Measurements from ENCODE around the gene OR1J4. TPM values are rescaled to one million over a fixed set of nuclear protein-coding genes. Genes with fewer than 3 reads are reported as not detected.
A peak's percentile ranks its signal among the peaks of the same experiment; 100 is the strongest.

The OR1J4 gene
- total and polyA plus RNA-seq, 3 donors from 2014 or later, result 0.74 to 0.87 TPM; not detected in 1

DNA sequence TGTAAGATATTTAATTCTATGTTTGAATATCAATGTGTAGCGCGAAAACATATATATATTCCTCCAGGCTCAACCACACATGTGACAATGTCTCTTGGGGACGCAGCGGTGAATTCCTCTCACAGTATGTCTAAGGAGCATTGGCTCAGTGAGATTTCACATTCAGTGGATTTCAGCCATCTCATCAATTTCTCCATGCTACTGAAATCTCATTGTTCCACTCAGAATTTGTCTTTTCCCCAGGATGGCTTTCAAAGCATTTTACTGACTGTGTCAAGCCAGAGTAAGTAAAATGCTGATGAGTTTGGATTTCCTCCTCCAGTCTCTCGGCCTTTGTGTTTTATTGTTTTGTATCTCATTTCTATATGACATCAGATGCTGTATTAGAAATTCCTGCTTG, 39.9 kb upstream of the OR1J4 start:
- no peak for TF ChIP-seq POLR2A (IDR thresholded peaks at IDR 0.05)
- TF ChIP-seq, protein P1, sequence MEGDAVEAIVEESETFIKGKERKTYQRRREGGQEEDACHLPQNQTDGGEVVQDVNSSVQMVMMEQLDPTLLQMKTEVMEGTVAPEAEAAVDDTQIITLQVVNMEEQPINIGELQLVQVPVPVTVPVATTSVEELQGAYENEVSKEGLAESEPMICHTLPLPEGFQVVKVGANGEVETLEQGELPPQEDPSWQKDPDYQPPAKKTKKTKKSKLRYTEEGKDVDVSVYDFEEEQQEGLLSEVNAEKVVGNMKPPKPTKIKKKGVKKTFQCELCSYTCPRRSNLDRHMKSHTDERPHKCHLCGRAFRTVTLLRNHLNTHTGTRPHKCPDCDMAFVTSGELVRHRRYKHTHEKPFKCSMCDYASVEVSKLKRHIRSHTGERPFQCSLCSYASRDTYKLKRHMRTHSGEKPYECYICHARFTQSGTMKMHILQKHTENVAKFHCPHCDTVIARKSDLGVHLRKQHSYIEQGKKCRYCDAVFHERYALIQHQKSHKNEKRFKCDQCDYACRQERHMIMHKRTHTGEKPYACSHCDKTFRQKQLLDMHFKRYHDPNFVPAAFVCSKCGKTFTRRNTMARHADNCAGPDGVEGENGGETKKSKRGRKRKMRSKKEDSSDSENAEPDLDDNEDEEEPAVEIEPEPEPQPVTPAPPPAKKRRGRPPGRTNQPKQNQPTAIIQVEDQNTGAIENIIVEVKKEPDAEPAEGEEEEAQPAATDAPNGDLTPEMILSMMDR (IDR thresholded peaks at IDR 0.05), result no peak
- DNase-seq, result no peak
- intact Hi-C loops (cut with DNase I; ENCODE audit: low total_unique reads), result no loop called here

DNA sequence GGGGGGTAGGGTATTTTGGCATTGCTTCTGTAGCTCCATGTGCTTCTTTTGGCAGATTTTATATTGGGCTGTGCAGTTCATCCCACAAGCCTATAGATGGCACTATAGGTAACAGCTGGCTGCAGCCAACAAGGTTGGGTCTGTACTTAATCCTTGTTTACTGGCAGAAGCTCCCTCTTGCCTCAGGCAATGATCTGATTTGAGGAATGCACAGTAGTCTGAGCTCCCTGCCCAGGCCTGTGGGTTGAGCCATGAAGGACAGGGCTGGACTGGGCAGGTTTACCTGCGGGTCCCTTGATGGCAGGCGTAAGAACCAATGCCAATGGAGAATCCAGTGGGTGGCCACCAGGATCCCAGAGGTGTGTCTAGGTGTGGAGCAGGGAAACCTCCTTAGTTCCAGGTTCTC, 20.1 kb upstream of the OR1J4 start:
- Histone ChIP-seq H3K27ac (no peak overlapping the region), H3K27me3 (no peaks in the 10 kb centered on the region), H3K36me3 (ENCODE audit: low read depth, missing control alignments) (no peaks in the 10 kb centered on the region), H3K9me3 (no peaks in the 10 kb centered on the region), H3K4me3 (no peak overlapping the region), H3K4me1 (no peaks in the 10 kb centered on the region)
- peak; percentile 17 for DNase-seq
- WGBS, 2 donors, result 54 to 90% methylated on average over 2 of the region's 2 CpGs
- intact Hi-C loops (cut with DNase I; ENCODE audit: low total_unique reads), result no loop called here
- TF ChIP-seq, protein P1 (IDR thresholded peaks at IDR 0.05), result peak; percentile 24 to 51 (median 25)
- TF ChIP-seq POLR2A (IDR thresholded peaks at IDR 0.05), result no peak

More for the DNA sequence above, 39.9 kb upstream of the OR1J4 start:
- H3K27me3 ChIP-seq, result no peaks in the 10 kb centered on the region
- H3K4me3 ChIP-seq, result no peak overlapping the region
- H3K4me1 ChIP-seq, result no peaks in the 10 kb centered on the region
- WGBS, 2 donors, result 92 to 95% methylated on average over 5 of the region's 5 CpGs
- no peaks in the 10 kb centered on the region for H3K36me3 ChIP-seq (ENCODE audit: low read depth, missing control alignments)
- H3K27ac ChIP-seq, result no peak overlapping the region
- no peaks in the 10 kb centered on the region for H3K9me3 ChIP-seq

DNA sequence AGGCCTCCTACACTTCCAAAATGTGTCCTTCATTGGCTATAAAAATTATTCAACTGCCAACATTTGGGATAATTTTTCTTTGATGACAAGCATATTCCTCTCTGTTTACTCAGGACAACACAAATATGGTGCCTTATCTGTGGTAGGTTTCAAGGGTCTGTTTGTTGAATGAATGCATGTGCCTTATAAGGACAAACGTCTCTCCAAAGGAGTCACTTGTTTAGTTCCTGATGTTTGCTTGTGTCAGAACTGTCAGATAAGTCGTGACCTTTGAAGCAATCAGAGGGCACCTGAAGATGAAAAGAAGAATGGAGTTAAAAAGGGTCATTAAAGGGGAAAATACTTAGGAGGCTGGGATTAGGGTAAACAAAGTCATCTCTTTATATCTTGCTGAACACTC, 12.0 kb upstream of the OR1J4 start:
- 68 to 89% methylated on average over 2 of the region's 2 CpGs for WGBS, 2 donors
- no peaks in the 10 kb centered on the region for H3K27me3 ChIP-seq
- H3K4me3 ChIP-seq, result no peak overlapping the region
- no peak for DNase-seq
- no peaks in the 10 kb centered on the region for H3K4me1 ChIP-seq
- no peak overlapping the region for H3K27ac ChIP-seq
- no peaks in the 10 kb centered on the region for H3K9me3 ChIP-seq
- intact Hi-C loops (cut with DNase I; ENCODE audit: low total_unique reads), result no loop called here
- TF ChIP-seq, protein P1 (IDR thresholded peaks at IDR 0.05), result no peak
- TF ChIP-seq POLR2A (IDR thresholded peaks at IDR 0.05), result no peak
- no peaks in the 10 kb centered on the region for H3K36me3 ChIP-seq (ENCODE audit: low read depth, missing control alignments)

DNA sequence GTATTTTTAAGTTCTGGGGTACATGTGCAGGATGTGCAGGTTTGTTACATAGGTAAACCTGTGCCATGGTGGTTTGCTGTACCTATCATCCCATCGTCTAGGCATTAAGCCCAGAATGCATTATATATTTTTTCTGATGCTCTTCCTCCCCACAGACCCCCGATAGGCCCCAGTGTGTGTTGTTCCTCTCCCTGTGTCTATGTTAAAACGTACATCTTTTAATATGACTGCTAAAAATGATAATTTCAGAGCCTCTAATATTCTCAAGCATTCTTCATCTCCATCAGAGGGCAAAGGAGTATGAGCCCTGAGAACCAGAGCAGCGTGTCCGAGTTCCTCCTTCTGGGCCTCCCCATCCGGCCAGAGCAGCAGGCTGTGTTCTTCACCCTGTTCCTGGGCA, 8.4 kb upstream of the OR1J4 start, which contains the start of gene OR1J2:
Gene OR1J2 (plus strand): TSS at position 301 of the 400 bp plus-strand sequence. CDS start 0 bp downstream, at position 301.
- H3K27ac ChIP-seq, result no peak within 1 kb of the TSS
- WGBS, 2 donors, result 78 to 89% methylated on average over 6 of the region's 6 CpGs
- H3K36me3 ChIP-seq (ENCODE audit: low read depth, missing control alignments), result no peaks in the 10 kb centered on the region
- H3K4me3 ChIP-seq, result no peak within 1 kb of the TSS
- TF ChIP-seq, protein P1 (IDR thresholded peaks at IDR 0.05), result no peak
- TF ChIP-seq POLR2A (IDR thresholded peaks at IDR 0.05), result no peak
- H3K4me1 ChIP-seq, result no peaks in the 10 kb centered on the region
- H3K27me3 ChIP-seq, result no peaks in the 10 kb centered on the region
- H3K9me3 ChIP-seq, result no peaks in the 10 kb centered on the region
- no peak for DNase-seq
- intact Hi-C loops (cut with DNase I; ENCODE audit: low total_unique reads), result no loop called here

DNA sequence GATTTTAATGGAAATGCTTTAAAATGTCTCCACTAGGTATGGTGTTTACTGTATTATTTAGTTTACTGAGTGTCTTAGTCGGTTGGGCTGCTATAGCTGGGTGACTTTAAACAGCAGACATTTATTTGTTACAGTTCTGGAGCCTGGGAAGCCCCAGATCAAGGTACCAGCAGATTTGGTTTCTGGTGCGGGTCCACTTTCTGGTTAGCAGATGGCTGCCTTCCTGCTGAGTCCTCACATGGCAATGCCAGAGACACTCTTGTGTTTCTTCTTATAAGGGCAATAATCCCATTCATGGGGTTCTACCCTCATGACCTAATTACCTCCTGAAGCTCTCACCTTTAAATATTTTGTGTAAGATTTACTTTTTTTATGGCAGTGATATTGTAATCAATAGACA, 715 bp upstream of the OR1J4 start:
- WGBS, 2 donors, result 66 to 72% methylated on average over 2 of the region's 2 CpGs
- no peaks in the 10 kb centered on the region for H3K27me3 ChIP-seq

More for the DNA sequence above, 715 bp upstream of the OR1J4 start:
- TF ChIP-seq POLR2A (IDR thresholded peaks at IDR 0.05), result no peak
- TF ChIP-seq, protein P1 (IDR thresholded peaks at IDR 0.05), result no peak
- Histone ChIP-seq H3K27ac (no peak overlapping the region), H3K4me1 (no peaks in the 10 kb centered on the region), H3K4me3 (no peak overlapping the region), H3K9me3 (no peaks in the 10 kb centered on the region), H3K36me3 (ENCODE audit: low read depth, missing control alignments) (no peaks in the 10 kb centered on the region)
- intact Hi-C loops (cut with DNase I; ENCODE audit: low total_unique reads), result no loop called here
- DNase-seq, result no peak
